NCI-H460 (cell line): ENCODE measurements around the gene DNM2. TPM values are rescaled to one million over a fixed set of nuclear protein-coding genes. Genes with fewer than 3 reads are reported as not detected.
A peak's percentile ranks its signal among the peaks of the same experiment; 100 is the strongest.

ENCODE experiments used
- DNase-seq: peaks from one replicate; pipeline ENCODE4 v3.0.0-alpha.2; 2016; ENCODE audit warnings: low read depth; ENCODE audit errors: extremely low read depth
- total RNA-seq: library from RNA; depleted of rRNA; stranded (reverse); fragments of >200 nt; shearing (Covaris generic); gene quantifications from 2 replicates; pipeline ENCODE4 v1.2.3, GENCODE V29; 2014

Gene DNM2
- total RNA-seq, 1 experiment from 2014 or later = 33.8 TPM

DNA sequence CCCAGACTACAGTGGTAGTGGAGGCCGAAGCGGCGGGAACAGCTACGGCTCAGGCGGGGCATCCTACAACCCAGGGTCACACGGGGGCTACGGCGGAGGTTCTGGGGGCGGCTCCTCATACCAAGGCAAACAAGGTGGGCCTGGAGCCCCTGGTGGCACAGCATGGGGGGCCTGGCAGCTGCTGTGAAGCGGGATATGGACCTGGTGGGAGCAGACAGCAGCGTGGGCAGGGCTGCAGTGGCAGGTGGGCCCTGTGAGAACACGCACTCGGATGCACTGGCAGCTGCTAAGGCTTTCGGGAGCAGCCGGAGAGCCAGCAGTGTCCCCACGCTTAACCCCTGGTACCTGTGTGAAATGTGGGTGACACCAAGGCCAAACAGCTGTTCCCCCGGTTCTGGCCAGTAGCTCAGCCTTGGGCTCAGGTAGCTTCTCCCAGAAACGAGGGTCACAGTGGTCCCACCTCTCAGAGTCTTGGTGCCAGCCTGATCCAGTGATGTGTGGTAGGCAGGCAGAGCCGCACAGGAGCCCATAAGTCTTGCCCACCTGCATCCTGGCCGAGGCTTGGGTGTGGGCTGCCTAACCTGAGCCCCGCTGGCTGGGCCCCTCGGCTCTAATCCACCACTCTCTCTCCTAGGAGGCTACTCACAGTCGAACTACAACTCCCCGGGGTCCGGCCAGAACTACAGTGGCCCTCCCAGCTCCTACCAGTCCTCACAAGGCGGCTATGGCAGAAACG is 29.2 kb upstream of the DNM2 start:
- DNase-seq = no peak

GRCh38 chr19:10690341-10690781 is 27.5 kb upstream of the DNM2 start:
- DNase-seq = no peak

- no peak for DNase-seq
Measured at GRCh38 chr19:10691178-10691881, 26.5 kb upstream of the DNM2 start.

DNA sequence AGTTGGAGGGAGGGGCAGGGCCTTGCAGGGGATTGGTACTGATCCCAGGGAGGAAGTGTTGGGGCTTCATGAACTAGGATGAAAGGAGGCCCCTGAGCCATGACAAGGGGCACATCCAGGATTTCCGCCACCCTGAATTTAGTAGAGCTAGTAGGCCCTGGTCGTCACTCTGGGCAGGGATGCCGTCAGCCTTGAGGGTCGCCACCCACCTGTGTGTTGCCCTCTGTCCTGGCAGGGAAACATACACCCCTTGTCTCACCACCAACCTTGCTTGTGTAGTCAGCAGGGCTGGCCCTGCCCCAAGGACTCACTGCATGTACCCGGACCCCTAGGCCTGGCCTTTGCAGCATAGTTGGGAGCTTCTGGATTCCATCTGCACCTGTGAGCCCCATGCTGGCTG is 26.0 kb upstream of the DNM2 start:
- no peak for DNase-seq

DNA sequence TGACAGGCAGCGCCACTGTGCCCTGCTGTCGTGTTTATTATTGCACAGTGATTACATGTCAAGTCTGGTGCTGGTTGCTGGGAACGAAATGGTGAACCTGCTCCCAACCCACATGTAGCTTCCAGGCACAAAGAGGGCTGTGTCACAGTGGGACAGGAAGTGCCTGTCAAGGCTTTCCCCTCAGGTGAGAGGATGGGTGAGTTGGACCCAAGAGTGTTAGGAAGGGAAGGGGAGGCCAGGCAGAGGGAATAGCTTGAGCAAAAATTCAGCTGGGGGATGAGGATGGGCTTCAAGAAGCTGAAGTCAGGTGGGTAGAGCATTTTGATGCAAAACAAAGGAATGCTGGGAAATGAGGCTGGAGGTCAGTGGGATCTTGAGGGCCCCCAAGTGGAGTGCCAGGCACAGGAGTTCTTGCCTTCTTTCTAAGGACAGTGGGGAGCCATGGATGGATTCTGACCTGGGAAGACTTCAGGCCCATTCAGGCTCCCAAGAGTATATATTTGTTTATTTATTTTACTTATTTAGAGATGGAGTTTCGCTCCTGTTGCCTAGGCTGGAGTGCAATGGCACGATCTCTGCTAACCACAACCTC is 25.1 kb upstream of the DNM2 start:
- DNase-seq = no peak

DNA sequence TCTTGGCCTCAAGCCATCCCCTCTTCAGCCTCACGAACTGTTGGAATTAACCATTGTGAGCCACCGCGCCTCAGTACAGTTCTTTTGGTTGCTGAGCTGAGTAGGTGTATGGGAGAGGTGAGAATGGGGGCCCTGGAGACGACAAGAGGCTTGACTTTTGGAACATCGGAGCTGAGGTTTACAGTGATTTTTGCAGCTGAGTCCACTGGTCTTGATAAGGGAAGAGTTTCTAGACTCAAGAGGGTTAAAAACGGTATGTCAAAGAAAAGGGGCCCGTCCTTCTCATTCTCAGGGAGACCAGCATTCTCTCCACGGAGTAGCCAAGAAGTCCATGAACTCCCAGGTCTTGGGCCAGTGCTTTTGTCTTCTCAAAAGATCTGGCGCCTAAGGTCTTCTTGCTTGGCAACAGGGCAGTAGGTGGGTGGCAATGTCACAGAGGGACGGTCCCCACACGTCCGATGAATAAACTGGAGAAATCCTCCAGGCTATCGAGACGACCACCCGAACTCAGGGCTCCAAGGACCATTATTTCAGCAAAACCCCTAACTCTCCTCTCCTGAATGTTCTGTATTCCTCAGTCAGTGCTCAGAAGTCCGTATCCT is 23.1 kb upstream of the DNM2 start:
- DNase-seq = no peak

- peak; percentile 91 for DNase-seq
Measured at GRCh38 chr19:10695401-10696398, 22.2 kb upstream of the DNM2 start.

DNA sequence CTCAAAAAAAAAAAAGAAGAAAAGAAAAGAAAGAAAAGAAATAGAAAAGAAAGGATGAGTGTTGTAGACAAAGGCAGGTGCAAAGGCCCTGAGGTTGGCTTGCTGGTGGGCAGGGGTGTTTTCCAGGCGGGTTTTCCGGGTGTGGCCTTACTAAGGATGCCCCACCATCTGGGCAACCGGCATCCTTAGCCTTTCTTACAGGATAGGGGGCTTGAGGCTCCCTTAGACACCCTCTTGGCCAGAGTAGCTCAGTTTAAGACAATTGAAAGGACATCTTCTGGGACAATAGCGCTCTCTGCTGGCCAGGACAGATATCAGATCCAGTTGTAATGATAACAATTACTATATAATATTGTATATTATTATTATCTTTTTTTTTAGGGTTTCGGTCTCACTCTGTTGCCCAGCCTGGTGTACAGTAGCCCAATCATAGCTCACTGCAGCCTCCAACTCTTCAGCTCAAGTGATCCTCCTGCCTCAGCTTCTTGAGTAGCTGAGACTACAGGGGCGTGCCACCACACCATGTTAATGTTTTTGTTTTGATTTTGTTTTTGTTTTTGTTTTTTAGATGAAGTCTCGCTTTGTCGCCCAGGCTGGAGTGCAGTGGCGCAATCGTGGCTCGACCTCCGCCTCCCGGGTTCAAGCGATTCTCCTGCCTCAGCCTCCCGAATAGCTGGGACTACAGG is 18.1 kb upstream of the DNM2 start:
- peak; percentile 49 for DNase-seq

DNA sequence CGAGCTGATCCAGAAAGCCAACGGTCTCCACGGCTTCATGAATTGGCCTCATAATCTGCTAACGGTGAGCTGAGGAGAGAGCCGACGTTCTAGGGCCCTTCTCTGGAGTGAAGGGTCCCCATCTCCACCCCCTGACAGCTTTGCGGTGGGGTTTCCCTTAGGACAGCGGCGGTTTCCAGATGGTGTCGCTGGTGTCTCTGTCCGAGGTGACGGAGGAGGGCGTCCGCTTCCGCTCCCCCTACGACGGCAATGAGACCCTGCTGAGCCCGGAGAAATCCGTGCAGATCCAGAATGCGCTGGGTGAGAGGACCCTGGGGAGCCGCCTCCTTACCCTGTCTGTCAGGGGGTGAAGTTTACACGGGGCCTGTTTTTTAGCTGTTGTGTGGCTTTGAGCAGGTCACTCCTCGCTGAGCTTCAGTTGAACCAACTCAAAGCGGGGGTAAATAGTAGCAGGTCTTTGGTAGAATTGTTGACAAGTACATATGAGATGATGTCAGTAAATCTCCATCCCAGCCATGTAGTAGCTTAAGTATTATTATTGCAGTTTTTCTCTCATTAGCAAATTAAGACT is 15.8 kb upstream of the DNM2 start:
- DNase-seq = no peak

DNA sequence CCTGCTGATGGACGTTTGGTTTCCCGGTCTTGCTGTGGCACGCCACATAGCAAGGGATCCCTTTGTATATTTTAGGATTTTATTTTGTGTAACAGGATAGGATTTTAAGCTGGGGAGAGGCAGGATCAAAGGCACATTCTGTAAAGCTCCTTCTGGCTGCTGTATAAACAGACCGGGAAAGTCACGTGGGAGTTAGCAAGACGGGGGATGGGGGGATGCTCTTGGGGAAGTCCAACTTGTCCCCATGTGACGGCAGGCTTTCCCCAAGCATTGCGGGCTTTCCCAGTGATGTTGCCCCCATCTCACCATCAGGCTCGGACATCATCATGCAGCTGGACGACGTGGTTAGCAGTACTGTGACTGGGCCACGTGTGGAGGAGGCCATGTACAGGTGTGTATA is 10.9 kb upstream of the DNM2 start:
- no peak for DNase-seq

DNA sequence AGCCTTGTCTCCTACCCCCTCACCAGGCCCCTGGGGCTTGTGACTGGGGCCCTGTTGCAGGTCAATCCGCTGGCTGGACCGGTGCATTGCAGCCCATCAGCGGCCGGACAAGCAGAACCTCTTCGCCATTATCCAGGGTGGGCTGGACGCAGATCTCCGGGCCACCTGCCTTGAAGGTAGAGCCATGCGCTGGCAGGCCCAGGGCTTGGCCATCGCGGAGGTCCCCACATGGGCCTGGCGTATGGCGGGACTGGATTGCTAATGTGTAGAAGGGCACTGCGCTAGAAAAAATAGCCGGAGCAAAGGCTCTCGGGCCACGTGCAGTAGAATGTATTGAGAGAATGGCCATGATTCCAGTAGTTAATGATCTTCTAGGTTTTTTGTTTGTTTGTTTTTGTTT is 10.4 kb upstream of the DNM2 start:
- no peak for DNase-seq

DNA sequence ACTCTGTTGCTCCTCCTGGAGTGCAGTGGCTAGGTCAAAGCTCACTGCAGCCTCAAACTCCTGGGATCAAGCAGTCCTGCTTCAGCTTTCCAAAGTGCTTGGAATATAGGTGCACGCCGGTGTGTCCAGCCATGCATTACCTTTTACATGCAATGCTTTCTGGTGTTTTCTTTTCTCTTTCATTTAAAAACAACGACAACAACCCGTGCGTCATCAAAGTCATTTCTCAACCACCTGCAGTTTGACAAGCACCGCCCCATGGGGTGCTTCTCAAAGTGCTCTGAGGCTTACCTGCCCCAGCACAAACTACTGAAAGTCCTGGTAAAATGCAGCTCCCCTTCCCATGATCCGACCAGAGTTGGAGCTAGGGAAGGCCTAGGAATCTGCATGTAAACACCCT is 9.6 kb upstream of the DNM2 start:
- DNase-seq = no peak

DNA sequence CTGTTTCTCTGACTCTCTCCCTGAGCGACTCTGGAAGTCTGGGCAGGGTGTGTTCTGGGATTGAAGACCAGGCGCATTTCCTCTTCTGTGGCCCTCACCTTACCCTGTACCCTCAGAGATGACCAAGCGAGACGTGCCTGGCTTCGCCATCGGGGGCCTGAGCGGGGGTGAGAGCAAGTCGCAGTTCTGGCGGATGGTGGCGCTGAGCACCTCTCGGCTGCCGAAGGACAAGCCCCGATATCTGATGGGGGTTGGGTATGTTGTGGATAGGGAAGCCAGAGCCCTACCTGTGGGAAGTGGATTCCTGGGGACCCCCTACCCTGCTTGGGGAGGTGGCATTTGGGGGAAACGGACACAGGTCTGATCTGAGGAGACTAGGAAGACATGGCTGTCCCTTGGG is 5.8 kb upstream of the DNM2 start:
- DNase-seq = no peak

GRCh38 chr19:10712754-10713153 is 5.1 kb upstream of the DNM2 start:
- no peak for DNase-seq

- DNase-seq = no peak
Measured at GRCh38 chr19:10713317-10713716, 4.6 kb upstream of the DNM2 start.

DNA sequence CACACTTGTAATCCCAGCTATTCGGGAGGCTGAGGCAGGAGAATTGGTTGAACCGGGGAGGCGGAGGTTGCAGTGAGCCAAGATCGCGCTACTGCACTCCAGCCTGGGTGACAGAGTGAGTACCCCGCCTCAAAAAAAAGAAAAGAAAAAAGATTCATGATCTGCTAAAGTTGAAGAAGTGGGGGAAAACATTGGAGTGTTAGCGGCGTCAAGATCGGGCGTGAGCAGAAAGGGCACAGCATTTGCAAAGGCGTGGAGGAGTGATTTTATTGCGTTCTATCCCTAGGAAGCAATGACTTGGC is 874 bp upstream of the DNM2 start:
- DNase-seq = no peak

DNA sequence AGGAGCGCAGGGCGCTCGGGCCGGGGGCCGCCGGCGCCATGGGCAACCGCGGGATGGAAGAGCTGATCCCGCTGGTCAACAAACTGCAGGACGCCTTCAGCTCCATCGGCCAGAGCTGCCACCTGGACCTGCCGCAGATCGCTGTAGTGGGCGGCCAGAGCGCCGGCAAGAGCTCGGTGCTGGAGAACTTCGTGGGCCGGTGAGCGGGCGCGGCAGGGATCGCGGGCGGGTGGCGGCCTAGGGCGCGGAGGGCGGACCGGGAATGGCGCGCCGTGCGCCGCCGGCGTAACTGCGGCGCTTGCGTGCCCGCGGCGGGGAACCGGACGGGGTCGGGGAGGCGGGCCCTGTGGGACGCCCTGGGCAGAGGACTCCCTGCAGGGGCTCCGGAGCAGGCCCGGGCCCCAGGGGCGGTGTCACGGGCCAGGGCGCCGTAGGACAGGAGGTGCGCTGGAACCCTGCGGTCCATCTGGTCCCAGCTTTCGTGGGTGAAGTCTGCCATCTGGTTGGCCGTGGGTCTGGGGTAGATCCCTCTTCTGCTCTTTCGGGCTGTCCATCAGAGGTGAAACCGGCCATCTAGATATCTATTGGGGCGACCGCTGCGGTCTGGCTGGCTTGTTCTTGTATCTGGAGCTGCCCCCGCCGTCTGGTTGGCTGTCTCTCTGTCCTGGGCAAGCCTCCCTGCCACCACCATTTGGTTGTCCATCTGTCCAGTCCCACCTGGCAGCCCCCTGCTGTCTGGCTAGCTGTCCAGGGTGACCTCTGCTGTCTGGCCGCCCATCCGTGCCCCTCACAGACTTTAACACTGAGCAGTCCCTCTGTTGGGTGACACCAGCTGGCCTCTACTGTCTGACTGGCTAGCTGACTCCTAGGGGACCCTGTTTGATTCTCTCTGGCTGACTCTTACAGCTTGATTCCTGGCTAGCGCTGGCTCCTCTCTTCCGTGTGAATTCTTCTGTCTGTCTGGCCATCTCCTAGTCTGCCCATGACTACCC is 622 bp downstream of the DNM2 start:
- DNase-seq = no peak

DNA sequence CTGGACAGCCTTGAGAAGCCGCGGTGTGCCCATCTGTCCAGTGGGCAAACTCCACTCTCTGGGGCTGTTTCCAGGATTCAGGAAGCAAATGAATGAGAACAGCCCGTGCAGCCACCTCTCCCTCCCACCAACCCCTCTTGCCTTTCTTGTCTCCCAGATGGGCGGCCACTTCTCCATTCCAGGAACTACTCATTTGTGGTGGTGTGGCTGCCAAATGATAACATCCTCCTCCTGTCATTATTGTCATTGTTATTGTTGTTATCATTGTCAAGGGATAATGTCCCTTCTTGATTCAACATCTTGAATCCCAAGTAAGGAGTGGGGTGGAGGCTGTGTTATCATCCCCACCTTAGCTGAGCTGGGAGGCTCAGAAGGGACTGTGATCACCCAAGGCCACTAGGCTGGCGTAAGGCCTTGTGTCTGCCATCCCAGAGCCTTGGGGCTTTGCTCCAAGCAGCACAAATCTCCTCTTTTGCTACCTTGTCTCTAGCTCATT is 1.6 kb downstream of the DNM2 start:
- no peak for DNase-seq
